ENCODE measurements around the gene PRPS1L1. TPM values are rescaled to one million over a fixed set of nuclear protein-coding genes. Genes with fewer than 3 reads are reported as not detected.

PRPS1L1 gene
- total RNA-seq (2014; rRNA removed; shearing (Covaris generic)), result not detected in 2 replicates
- polyA plus RNA-seq (2014; cell fraction: nucleus; rRNA removed), result not detected in 2 replicates

- no peak for DNase-seq (ENCODE audit: extremely low read depth, low read depth)
Measured at GRCh38 chr7:18027628-18028027, at the start of gene PRPS1L1. Gene PRPS1L1 (minus strand): TSS chr7:18027846.

- DNase-seq (ENCODE audit: extremely low read depth, low read depth), result no peak
Measured at GRCh38 chr7:18076461-18076860, 48.8 kb upstream of the PRPS1L1 start.

- no peak for DNase-seq (ENCODE audit: extremely low read depth, low read depth)
Measured at GRCh38 chr7:18068745-18069144, 41.1 kb upstream of the PRPS1L1 start.

- peak; percentile 13 for DNase-seq (ENCODE audit: extremely low read depth, low read depth)
Measured at GRCh38 chr7:18064242-18064838, 36.7 kb upstream of the PRPS1L1 start.

- DNase-seq (ENCODE audit: extremely low read depth, low read depth), result no peak
Measured at GRCh38 chr7:18063149-18063901, 35.7 kb upstream of the PRPS1L1 start.

- DNase-seq (ENCODE audit: extremely low read depth, low read depth), result no peak
Measured at GRCh38 chr7:18059171-18059570, 31.5 kb upstream of the PRPS1L1 start.

- DNase-seq (ENCODE audit: extremely low read depth, low read depth), result no peak
Measured at GRCh38 chr7:18053941-18054340, 26.3 kb upstream of the PRPS1L1 start.

GRCh38 chr7:18053177-18053928, 25.7 kb upstream of the PRPS1L1 start:
- no peak for DNase-seq (ENCODE audit: extremely low read depth, low read depth)

GRCh38 chr7:18049262-18049661, 21.6 kb upstream of the PRPS1L1 start:
- DNase-seq (ENCODE audit: extremely low read depth, low read depth), result no peak

- DNase-seq (ENCODE audit: extremely low read depth, low read depth), result no peak
Measured at GRCh38 chr7:18046601-18047000, 19.0 kb upstream of the PRPS1L1 start.

- DNase-seq (ENCODE audit: extremely low read depth, low read depth), result no peak
Measured at GRCh38 chr7:18045171-18045570, 17.5 kb upstream of the PRPS1L1 start.

GRCh38 chr7:18041191-18041590, 13.5 kb upstream of the PRPS1L1 start:
- no peak for DNase-seq (ENCODE audit: extremely low read depth, low read depth)

GRCh38 chr7:18040196-18040595, 12.6 kb upstream of the PRPS1L1 start:
- DNase-seq (ENCODE audit: extremely low read depth, low read depth), result no peak

- no peak for DNase-seq (ENCODE audit: extremely low read depth, low read depth)
Measured at GRCh38 chr7:18038382-18038781, 10.7 kb upstream of the PRPS1L1 start.

GRCh38 chr7:18037609-18038008, 10.0 kb upstream of the PRPS1L1 start:
- DNase-seq (ENCODE audit: extremely low read depth, low read depth), result no peak

- DNase-seq (ENCODE audit: extremely low read depth, low read depth), result no peak
Measured at GRCh38 chr7:18036783-18037182, 9.1 kb upstream of the PRPS1L1 start.

GRCh38 chr7:18030758-18031157, 3.1 kb upstream of the PRPS1L1 start:
- no peak for DNase-seq (ENCODE audit: extremely low read depth, low read depth)

- no peak for DNase-seq (ENCODE audit: extremely low read depth, low read depth)
Measured at GRCh38 chr7:18020138-18020715, 7.4 kb downstream of the PRPS1L1 start.

- DNase-seq (ENCODE audit: extremely low read depth, low read depth), result peak; percentile 22
Measured at GRCh38 chr7:18019555-18019954, 8.1 kb downstream of the PRPS1L1 start.

- DNase-seq (ENCODE audit: extremely low read depth, low read depth), result no peak
Measured at GRCh38 chr7:18018296-18019215, 9.1 kb downstream of the PRPS1L1 start.

Measured in NCI-H460 (cell line).